Activated CD4-positive, alpha-beta T cell treated with anti-CD3 and anti-CD28 coated beads, Interleukin-2, amount 10 ng/mL, durations not matched to agents 24 days and 14 days (primary cell): ENCODE measurements around the gene B3GALT5. TPM values are rescaled to one million over a fixed set of nuclear protein-coding genes. Genes with fewer than 3 reads are reported as not detected.

Experiments used
- DNase-seq: peaks from one replicate; pipeline ENCODE4 v3.0.0; 2022
- H3K27ac Mint-ChIP-seq: one replicate; pipeline ENCODE4 v1.8.0; 2022; ENCODE audit warnings: mild to moderate bottlenecking, mixed read lengths
- H3K27me3 Mint-ChIP-seq: one replicate; pipeline ENCODE4 v1.8.0; 2022; ENCODE audit warnings: mixed read lengths
- H3K36me3 Mint-ChIP-seq: one replicate; pipeline ENCODE4 v1.8.0; 2022; ENCODE audit warnings: low read depth, mild to moderate bottlenecking, mixed read lengths
- H3K4me1 Mint-ChIP-seq: one replicate; pipeline ENCODE4 v1.8.0; 2021; ENCODE audit warnings: mixed read lengths
- H3K4me3 Mint-ChIP-seq: one replicate; pipeline ENCODE4 v1.8.0; 2022; ENCODE audit warnings: mild to moderate bottlenecking, moderate library complexity, mixed read lengths
- H3K9me3 Mint-ChIP-seq: one replicate; pipeline ENCODE4 v1.8.0; 2021; ENCODE audit warnings: mixed read lengths
- intact Hi-C: fragments of 100-400 bp; cut with micrococcal nuclease; formaldehyde crosslinking; loops from one replicate; pipeline ENCODE4 v1.15.1; 2023
- total RNA-seq: library from RNA; stranded (reverse); gene quantifications from 2 replicates; pipeline ENCODE4 v1.2.3, GENCODE V29; 2022

B3GALT5 gene
- total RNA-seq, 1 donor from 2014 or later: not detected

DNA sequence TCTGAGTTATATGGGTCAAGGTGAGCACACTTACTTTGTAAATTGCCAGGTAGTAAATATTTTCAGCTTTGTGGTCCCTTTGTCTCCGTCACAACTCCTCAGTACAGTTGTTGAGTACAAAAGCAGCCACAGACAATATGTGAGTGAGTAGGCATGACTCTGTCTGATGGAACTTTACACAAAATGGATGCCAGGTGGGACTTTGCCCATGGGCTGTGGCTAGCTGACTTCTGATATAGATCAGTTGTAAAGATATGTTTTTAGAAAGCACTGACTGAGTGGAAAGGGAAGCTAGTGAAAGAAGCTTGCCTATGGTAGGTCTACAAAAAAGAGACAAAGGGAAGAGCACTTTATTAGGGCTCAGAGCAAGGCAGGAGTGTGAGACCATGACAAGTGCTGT, 109.1 kb downstream of the B3GALT5 start:
- no peaks in the 10 kb centered on the region for H3K4me1 Mint-ChIP-seq
- intact Hi-C loops: no loop called here
- no peak overlapping the region for H3K27ac Mint-ChIP-seq
- DNase-seq: no peak
- no peaks in the 10 kb centered on the region for H3K27me3 Mint-ChIP-seq
- H3K36me3 Mint-ChIP-seq: no peaks in the 10 kb centered on the region
- no peak overlapping the region for H3K4me3 Mint-ChIP-seq
- peaks cover 7% of the 10 kb centered on the region for H3K9me3 Mint-ChIP-seq

Other genes with a start within 250 kb of the B3GALT5 start
- not detected in 2 replicates for gene LCA5L, start 167.2 kb upstream of the B3GALT5 start, total RNA-seq
- 0.63 and 1.4 TPM in 2 replicates for gene SH3BGR, start 161.0 kb upstream of the B3GALT5 start, total RNA-seq
- gene IGSF5, start 132.2 kb downstream of the B3GALT5 start, total RNA-seq: not detected in 2 replicates